Measurements from ENCODE around the gene TOB1.

DNA sequence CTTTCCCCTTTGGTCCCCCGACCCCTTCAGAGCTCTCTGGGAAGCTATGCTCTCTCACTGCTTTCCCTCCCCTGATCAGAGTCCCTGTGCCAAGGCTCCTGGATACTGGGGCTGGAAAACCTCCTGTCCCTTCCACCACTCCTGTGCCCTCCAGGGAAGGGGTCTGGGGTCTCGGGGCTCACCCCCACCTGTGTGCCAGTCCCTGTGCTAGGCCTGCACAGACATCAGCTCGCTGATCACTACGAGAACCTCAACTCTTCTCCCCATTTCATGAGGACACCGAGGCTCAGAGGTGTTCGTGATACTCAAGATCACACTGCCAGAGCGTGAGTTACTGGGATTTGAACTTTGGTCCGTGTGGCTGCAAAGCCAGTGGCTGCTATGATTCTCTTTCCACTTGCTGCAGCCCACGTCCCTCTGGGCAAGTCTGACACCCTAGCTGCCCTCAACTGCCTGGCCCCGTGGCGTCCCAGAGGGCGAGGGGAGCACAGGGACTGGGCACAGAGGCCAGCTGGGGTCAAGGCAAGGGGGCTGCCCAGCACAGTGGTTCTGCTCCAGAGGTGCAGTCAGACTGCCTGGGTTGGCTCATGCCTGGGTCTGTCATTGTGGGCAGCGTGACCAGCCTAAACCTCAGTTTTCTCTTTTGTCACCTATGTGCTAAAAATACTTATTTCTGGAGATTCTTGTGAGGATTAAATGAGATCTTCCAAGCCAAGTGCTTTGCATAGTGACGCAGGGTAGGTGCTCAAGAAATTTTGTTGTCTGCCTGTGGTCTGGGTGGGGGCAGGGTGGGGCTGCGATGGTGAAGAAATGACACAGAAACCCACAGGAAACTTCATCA lies 43.8 kb upstream of the TOB1 start:
- TF ChIP-seq TAF1 (IDR thresholded peaks at IDR 0.05; ENCODE audit: borderline replicate concordance, low read depth, low read length) (no peak), POLR2A (IDR thresholded peaks at IDR 0.05; ENCODE audit: low read depth, low read length) (no peak), POLR2AphosphoS5 (IDR thresholded peaks at IDR 0.05; ENCODE audit: low read depth, low read length) (no peak)

Data from GM12892 (cell line).